GM19043 (cell line): ENCODE results near the gene GPR173.

Experiments used
- ATAC-seq: cut with Tn5 transposase; IDR thresholded peaks from one replicate; pipeline ENCODE4 v1.9.1; 2021; ENCODE audit warnings: low read depth; ENCODE audit not compliant: unreplicated experiment

The GPR173 gene

DNA sequence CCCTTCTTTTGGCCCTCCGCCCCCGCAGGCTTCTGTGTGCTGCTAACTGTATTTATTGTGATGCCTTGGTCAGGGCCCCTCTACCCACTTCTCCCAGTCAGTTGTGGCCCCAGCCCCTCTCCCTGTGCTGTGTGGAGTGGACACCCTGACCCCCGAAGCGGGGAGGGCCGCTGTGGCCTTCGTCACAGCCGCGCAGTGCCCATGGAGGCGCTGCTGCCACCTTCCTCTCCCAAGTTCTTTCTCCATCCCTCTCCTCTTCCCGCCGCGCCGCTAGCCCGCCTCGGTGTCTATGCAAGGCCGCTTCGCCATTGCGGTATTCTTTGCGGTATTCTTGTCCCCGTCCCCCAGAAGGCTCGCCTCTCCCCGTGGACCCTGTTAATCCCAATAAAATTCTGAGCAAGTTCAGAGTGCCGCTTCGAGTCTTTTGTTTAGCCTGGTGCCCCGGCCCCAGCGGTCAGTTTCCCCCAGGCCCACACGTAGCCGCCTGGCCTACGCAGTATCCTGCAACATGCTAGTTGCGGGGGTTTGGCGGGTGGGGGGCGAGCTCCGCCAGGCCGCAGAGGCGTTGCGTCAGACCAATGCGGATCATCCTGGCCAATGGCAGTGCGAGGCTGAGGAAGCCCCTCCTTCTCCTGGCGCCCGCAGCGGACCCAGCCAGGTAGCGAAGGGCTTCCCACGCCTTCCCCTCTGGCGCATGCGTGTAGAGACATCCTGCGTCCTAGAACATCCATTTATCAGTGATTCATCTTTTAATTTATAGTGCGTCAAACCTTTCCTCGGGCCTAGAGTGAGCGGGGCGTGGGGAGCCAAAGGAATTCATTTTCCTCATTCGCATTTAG is 39.8 kb downstream of the GPR173 start:
- ATAC-seq: peak; percentile 56

DNA sequence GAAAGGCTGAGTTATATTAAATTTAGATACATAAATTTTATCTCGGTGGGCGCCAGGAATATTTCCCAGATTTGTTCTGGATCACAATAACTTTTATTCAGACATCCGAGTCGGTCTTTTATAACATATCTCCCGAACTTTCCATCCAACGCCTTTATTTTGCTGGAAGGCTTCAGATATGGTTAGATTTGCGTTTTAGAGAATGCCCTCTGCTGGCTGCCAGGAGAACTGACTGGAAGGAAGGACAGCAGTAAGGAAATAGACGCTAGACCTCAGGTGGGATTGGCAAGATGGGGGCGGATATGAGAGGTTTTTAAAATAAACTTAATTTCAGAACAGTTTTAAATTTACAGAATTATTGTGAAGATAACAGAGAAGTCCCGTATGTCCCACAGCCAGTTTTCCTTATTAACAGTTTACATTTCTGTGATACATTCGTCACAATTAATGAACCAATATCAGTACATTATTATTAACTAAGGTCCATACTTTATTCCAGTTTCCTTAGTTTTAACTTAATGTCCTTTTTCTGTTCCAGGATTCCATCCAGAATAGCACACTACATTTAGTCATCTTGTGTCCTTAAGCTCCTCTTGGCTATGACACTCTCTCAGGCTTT is 40.7 kb downstream of the GPR173 start:
- no peak for ATAC-seq

DNA sequence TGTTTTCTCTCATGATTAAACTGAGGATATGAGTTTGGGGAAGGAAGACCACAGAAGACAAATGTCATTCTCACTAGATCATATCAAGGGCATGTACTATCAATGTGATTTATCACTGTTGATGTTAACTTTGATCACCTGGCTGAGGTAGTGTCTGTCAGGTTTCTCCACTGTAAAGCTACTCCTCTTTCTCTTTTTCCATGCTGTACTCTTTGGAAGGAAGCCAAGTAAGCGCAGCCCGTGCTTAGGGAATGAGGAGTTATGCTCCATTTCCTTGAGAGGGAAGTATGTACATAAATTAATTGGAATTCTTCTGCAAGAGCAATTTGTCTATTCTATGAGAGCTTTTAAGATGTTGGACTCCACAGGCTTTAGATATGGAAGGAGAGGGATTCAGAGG is 41.3 kb downstream of the GPR173 start:
- ATAC-seq: no peak

- ATAC-seq: no peak
Observed at GRCh38 chrX:53091354-53091753, 42.8 kb downstream of the GPR173 start.

GRCh38 chrX:53093177-53093655 is 44.6 kb downstream of the GPR173 start:
- ATAC-seq: peak; percentile 39

DNA sequence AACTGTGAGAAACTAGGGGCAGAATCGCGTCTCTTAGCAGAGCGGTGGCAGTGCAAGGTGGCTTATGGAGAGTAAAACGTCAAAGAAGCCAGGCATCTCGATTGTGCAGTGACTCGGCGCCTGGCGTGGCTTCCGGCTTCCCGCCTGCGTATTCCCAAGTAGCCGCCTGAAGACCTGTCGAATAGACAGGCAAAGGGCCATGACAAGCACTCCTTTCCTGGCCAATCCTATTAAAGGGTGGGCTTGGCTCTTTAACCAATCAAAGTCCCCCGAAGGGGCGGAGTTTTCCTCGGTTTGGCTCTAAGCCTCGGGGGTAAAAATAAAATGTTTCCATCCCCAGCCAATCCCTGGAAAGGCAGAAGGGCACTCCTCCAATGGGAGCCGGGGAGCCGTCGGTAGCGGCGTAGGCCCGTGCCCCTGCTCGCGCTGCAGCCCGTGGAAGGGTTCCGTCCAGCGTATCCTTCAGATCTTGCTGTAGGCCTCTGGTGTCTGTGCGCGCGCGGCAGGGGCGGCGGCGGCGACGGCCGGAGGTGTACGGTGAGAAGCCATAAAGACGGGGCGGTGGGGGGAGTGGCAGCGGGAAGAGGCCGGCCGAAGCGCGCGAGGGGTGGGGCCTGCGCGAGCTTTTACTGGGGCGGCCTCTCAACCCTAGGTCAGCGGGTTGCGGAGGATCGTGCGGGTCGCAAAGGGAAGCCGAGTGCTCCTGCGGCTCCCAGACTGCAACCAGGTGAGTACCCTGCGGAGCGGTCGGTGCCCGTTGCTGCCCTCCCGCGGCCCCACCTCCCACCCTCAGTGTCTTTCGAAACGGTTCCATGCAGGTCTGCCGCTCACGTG is 45.4 kb downstream of the GPR173 start, which contains the start of gene KANTR:
KANTR (plus strand) TSS at position 395 of the 834 bp plus-strand sequence. CDS start 30,131 bp downstream, outside the sequence.
- peak; percentile 84 for ATAC-seq

DNA sequence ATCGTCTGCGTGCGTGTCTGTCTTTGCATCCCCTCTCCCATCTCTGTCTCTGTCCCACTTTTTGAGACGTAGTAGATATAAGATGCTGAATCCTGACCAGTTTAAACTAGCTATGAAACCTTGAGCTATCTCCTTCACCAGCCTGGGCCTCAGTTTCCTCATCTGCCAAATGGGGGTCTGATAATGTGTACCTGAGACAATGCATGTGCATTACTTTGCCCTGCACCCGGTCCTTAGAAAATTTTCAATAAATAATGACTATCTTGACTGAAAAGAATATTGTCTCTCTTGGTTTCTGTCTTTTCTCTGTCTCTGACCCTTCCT is 46.0 kb downstream of the GPR173 start:
- no peak for ATAC-seq

GRCh38 chrX:53095796-53096195 is 47.2 kb downstream of the GPR173 start:
- no peak for ATAC-seq

DNA sequence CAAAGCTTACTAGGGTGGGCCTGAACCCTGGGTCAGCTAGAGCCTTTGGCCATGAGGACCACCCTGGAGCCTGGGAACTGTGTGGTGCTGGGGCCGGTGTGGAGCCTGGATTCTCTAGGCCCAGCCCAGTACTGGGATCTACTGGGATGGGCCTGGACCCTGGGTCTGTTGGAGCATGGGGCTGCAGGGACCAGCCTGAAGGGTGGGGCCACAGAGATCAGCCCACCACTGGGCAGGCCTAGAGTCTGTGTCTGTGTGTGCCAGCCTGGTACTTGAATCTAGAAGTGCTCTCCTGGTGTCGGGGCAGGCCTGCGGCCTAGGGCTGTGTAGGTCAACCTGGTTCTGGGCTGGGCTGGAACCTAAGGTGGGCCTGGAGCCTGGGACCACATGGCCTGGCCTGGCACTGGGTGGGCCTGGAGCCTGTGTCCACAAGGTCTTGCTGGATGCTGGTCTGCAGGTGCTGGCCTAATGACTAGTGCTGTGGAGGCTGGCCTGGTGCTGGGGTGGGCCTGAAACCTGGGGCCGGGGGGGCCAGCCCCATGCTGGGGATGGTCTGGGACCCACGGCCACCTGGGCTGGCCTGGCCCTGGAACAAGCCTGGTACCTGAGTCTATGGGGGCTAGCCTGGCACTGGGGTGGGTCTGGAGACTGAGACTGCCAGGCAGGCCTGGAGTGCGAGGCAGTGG is 66.4 kb downstream of the GPR173 start:
- ATAC-seq: no peak

- ATAC-seq: no peak
Observed at GRCh38 chrX:53115550-53115874, 66.9 kb downstream of the GPR173 start.

DNA sequence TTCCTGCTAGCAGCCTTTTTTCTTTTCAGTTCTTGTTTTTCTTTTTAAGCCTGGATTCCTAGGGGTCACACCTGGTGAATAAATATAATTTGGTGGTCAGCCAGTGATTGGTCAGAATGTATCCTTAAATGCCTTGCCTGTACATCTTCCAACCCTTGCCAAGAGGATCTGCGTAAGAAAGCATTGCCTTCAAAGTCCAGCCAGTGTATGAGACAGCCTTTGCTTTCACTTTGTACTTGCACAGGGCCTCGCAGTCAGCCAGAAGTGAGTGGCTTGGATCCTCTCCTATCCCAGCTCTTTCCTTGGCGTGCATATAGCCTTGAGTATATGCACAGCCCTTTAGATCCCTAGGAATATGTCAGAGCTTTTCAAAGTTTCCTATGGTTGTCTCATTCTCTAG is 67.5 kb downstream of the GPR173 start:
- ATAC-seq: no peak

DNA sequence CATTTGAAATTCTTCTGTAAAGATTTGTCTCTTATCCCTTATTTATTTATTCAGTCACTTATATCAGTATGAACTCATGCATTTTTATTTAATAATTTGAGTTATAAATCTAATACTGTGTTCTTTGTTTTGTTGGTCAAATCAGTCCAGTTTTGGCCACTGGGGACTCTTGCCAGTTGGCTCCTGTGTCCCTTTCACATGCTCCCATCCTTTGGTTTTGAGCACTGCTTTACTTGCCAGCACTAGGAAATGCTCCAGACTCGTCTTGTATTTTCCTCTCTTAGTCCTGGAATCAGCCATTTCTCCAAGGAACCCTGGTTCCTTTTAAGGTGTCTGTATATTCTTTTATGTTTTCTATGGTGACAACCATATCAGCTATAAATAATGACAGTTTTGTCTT is 73.4 kb downstream of the GPR173 start:
- ATAC-seq: no peak

GRCh38 chrX:53125506-53125905 is 76.9 kb downstream of the GPR173 start:
- ATAC-seq: no peak

- ATAC-seq: no peak
Observed at GRCh38 chrX:53126377-53126776, 77.8 kb downstream of the GPR173 start.

DNA sequence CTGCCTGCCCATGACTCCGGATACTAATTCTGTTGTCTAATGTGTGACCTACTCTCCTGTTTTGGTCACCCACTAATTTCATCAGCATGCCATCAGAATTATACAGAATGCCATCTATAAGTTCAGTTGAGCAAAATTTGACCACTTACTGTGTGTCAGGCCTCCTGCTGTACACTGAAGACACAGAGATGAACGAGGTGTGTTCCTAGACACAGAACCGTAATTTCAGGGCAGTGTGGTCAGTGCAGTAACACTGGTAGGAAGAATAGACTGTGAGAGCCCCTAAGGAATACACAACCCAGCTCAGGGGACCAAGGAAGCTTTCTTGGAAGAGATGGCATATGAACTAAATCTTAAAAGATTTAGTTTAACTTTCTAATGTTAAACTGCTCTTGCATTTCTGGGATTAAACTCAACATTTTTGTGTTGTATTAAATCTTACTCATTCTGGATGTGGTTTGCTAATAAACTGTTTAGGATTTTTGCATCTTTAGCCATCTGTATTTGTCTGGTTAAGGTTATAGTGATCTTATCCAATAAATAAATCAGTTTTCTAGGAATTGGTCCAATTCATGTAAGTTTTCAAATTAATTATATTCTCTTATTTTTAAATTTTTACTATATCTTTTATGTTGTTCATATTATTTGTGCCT is 79.6 kb downstream of the GPR173 start:
- no peak for ATAC-seq
